LNCAP (cell line): ENCODE results near the gene CDC42EP5.

Experiments used
- TF ChIP-seq, protein P1 (sequence below): fragments of 450-650 bp; IDR thresholded peaks from 2 replicates; pipeline ENCODE4 v1.5.1; 2017; ENCODE audit warnings: mild to moderate bottlenecking

CDC42EP5 gene

DNA sequence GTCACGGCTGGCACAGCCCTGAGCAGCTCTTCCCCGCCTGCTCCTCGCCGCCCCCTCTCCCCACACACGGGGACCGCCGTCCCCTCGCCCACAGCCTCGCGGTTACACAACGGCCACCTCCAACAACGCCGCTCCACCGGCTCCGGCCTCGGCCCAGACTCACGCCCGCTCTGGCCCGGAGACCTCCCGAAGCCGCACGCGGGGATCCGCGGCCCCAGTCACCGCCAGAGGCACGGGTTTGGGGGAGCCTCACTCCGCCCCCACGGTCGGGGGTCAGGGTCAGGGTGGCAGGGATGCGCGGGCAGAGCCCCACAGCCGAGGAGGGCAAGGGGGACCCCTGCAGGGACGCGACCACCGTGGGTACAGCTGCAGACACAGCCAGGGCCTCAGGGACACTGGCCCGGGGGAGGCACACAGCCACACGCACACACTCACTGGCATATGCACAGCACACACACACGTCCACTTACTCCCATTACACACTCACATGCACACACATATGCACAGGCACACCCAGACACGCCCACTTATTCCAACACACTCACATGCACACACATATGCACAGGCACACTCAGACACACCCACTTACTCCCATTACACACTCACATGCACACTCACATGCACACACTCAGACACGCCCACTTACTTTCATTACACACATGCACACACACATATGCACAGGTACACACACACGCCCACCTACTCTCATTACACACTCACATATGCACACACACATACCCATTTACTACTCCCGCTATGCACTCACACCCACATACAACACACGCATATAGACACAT, 56.2 kb downstream of the CDC42EP5 start:
- TF ChIP-seq, protein P1, sequence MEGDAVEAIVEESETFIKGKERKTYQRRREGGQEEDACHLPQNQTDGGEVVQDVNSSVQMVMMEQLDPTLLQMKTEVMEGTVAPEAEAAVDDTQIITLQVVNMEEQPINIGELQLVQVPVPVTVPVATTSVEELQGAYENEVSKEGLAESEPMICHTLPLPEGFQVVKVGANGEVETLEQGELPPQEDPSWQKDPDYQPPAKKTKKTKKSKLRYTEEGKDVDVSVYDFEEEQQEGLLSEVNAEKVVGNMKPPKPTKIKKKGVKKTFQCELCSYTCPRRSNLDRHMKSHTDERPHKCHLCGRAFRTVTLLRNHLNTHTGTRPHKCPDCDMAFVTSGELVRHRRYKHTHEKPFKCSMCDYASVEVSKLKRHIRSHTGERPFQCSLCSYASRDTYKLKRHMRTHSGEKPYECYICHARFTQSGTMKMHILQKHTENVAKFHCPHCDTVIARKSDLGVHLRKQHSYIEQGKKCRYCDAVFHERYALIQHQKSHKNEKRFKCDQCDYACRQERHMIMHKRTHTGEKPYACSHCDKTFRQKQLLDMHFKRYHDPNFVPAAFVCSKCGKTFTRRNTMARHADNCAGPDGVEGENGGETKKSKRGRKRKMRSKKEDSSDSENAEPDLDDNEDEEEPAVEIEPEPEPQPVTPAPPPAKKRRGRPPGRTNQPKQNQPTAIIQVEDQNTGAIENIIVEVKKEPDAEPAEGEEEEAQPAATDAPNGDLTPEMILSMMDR, result no peak

DNA sequence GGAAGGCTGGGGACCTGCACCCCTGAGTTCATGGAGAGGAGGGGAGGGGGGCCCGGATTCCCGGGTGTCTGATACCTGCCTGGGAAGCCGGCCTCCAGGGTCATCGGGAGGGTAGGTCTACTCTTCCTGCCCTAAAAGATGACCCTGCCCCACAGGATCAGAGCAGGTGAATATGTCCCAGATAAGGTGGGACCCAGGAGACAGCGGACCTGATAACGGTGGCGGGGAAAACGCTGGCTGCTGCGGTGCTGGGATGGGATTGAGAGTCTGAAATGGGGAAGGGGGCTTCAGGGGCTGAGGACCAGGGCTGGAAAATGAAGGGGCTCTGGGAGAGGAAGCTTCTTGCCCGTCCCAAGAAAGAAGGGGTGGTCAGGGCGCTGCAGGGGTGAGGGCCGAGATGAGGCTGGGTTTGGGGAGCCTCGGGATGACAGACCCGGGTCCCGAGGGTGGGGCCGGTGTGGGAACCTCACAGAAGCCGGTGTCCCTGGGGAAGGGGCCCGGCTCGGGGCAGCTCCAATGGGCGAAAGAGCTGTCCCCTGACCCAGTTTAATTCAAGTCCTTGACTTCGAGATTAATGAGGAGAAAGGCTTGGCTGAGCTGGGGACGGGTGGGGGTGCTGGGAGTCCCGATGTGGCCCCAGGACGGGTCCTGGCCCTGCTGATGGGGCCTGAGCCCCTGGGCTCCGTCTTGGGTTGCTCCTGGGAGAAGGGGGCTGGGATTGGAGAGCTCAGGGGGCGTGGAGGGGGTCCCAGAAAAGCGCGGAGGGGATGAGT, 57.0 kb downstream of the CDC42EP5 start:
- TF ChIP-seq, protein P1, result no peak

DNA sequence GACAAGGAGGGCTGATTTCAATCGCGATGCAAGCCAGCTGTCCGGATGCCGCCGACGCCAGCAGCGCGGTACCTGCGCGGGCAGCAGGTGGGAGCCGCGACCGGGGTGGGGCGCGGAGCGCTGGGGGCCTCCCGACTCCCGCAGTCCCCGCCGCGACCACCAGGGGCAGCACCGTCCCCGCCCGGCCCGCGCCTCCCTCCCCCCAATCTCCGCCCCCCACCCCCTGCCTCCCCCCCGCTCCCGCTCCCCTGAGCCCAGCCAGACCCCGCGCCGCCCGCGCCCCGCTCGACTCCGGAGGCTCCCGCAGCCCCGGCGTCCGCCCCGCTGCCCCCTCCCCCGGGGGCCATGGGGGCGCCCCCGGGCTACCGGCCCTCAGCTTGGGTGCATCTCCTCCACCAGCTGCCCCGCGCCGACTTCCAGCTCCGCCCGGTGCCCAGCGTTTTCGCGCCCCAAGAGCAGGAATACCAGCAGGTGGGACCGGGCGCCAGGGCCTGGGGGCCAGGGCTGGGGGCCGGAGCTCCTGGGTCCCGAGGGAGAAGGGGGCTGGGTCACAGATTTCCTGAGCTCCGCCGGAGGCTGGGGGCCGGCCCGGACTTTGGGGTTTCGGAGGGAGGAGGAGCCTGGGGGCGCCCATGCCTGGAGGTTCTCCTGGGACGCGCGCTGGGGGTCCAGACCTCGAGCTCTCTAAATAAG, 57.7 kb downstream of the CDC42EP5 start, which contains the start of gene TTYH1:
Gene TTYH1 (plus strand): TSS at position 257 of the 693 bp plus-strand sequence. CDS start 89 bp downstream, at position 346.
- TF ChIP-seq, protein P1, result no peak
